ENCODE results near the gene SUSD1. TPM values are rescaled to one million over a fixed set of nuclear protein-coding genes. Genes with fewer than 3 reads are reported as not detected.

SUSD1 gene
- total RNA-seq, 1 donor from 2014 or later: 13.0 TPM

- no peak for TF ChIP-seq CTCF (IDR thresholded peaks at IDR 0.05)
- Histone ChIP-seq H3K27me3 (no peaks in the 10 kb centered on the region), H3K9me3 (no peaks in the 10 kb centered on the region), H3K4me3 (no peak overlapping the region), H3K4me1 (no peaks in the 10 kb centered on the region), H3K36me3 (no peaks in the 10 kb centered on the region), H3K27ac (no peak overlapping the region)
- intact Hi-C loops (cut with DNase I): no loop called here
- DNase-seq (ENCODE audit: low spot score in 2 of 2): no peak
Measured at GRCh38 chr9:112093870-112094216, 81.3 kb downstream of the SUSD1 start.

DNA sequence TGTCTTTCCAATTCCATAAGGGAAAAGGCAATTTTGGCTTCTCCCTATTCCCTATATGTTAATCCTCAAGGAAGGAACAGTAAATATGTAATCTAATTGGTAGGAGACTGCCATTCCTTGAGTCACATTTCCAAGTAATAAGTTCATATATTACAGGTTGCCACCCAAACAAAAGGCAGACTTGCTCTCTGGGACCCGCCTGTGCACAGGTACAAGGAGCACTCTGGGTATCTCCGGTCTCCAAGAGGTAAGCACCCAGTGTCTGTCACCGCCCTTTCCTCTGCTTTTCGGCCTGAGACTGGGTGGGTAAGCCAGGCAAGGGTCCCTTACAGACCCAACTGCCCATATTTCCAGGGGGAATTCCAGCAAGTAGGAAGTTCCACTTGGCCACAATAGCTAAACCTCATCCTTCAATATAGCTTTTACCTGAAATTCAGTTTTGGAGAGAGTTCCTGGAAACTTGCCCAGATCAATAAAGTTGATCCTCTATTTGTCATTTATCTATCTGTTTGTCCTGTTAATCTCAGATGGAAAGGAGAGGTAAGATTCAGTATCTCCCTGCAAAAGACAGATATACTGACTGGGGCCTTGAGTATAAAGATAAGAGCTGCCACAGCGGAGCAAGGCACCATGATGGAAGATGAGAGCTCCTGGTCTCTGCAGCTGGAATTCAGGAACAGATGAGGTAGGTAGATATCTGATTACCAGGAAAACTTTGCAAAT lies 81.8 kb downstream of the SUSD1 start:
- intact Hi-C loops (cut with DNase I): no loop called here
- Histone ChIP-seq H3K27ac (no peak overlapping the region), H3K9me3 (no peaks in the 10 kb centered on the region), H3K36me3 (no peaks in the 10 kb centered on the region), H3K27me3 (no peaks in the 10 kb centered on the region), H3K4me3 (no peak overlapping the region), H3K4me1 (no peaks in the 10 kb centered on the region)
- no peak for DNase-seq (ENCODE audit: low spot score in 2 of 2)
- no peak for TF ChIP-seq CTCF (IDR thresholded peaks at IDR 0.05)

DNA sequence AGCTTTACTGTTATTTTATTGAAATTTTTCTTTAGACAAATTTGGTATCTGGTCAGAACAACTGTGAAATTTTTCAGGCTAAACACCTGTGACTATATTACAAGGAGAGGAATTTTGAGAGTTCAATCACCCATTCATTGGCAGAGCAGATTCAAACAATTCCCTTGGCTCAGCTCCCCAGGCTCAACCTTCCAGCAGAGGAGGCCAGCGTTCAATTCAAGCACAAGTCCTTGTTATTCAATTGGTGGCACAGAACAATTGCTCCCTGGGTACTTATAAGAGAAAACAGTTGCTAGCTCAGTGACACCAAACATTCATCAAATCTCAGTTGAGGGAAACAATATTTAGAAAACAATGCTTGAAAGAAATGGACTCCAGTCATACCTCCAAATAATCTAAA lies 83.3 kb downstream of the SUSD1 start:
- intact Hi-C loops (cut with DNase I): no loop called here
- Histone ChIP-seq H3K27me3 (no peaks in the 10 kb centered on the region), H3K27ac (no peak overlapping the region), H3K4me1 (no peaks in the 10 kb centered on the region), H3K36me3 (no peaks in the 10 kb centered on the region), H3K9me3 (no peaks in the 10 kb centered on the region), H3K4me3 (no peak overlapping the region)
- DNase-seq (ENCODE audit: low spot score in 2 of 2): no peak
- TF ChIP-seq CTCF (IDR thresholded peaks at IDR 0.05): no peak

GRCh38 chr9:112087506-112087905 lies 87.6 kb downstream of the SUSD1 start:
- H3K27ac ChIP-seq: no peak overlapping the region
- no peak for TF ChIP-seq CTCF (IDR thresholded peaks at IDR 0.05)
- no peaks in the 10 kb centered on the region for H3K36me3 ChIP-seq
- H3K4me3 ChIP-seq: no peak overlapping the region
- intact Hi-C loops (cut with DNase I): no loop called here
- no peaks in the 10 kb centered on the region for H3K9me3 ChIP-seq
- no peaks in the 10 kb centered on the region for H3K4me1 ChIP-seq
- no peak for DNase-seq (ENCODE audit: low spot score in 2 of 2)
- no peaks in the 10 kb centered on the region for H3K27me3 ChIP-seq

GRCh38 chr9:112086627-112087026 lies 88.5 kb downstream of the SUSD1 start:
- Histone ChIP-seq H3K4me1 (no peaks in the 10 kb centered on the region), H3K27ac (no peak overlapping the region), H3K4me3 (no peak overlapping the region), H3K36me3 (no peaks in the 10 kb centered on the region), H3K9me3 (no peaks in the 10 kb centered on the region), H3K27me3 (no peaks in the 10 kb centered on the region)
- no peak for DNase-seq (ENCODE audit: low spot score in 2 of 2)
- intact Hi-C loops (cut with DNase I): no loop called here
- TF ChIP-seq CTCF (IDR thresholded peaks at IDR 0.05): peak in 2 of 3 experiments; percentile 32 to 48

DNA sequence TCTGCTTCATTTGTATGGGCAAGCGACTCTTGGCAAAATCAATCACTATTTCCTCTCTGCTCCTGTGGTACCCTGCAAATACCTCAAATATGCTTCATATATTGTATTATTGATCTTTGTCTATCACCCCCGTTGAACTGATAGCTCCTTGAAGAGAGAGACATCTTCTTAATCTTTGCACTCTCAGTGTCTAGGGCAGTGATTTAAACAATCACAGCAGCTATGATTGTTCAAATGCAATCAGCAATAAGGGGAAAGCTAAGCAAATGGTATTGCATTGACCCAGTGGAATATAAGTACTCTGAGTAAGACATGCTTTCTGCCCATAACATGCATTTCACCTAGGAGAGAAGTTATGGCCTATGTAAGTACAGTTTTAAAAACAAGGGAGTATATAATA lies 90.2 kb downstream of the SUSD1 start:
- DNase-seq (ENCODE audit: low spot score in 2 of 2): no peak
- Histone ChIP-seq H3K4me3 (no peak overlapping the region), H3K27ac (no peak overlapping the region), H3K36me3 (no peaks in the 10 kb centered on the region), H3K9me3 (no peaks in the 10 kb centered on the region), H3K4me1 (no peaks in the 10 kb centered on the region), H3K27me3 (no peaks in the 10 kb centered on the region)
- no peak for TF ChIP-seq CTCF (IDR thresholded peaks at IDR 0.05)
- intact Hi-C loops (cut with DNase I): no loop called here

Data from ascending aorta (tissue), 2 donors.